ENCODE measurements around the gene SFMBT2.

SFMBT2 gene

DNA sequence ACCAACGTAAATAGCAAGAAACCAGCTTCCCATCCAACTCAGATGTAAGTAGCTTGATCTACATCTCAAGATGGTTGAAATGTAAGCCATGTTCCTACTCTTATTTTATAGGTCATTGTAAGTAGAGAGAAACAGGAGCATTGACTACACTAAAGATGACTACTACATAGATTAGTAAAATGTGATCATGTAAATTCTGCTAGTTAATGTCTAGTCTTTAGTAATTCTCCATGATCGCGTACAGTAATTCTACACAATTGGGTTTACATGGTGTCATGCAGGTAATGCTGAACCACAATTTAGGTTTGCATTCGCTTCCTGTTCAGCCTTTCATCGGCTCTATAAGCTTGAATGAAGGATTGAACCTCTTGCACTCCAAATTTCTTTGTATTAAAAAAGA, 14.9 kb upstream of the SFMBT2 start:
- no peak for DNase-seq (ENCODE audit: low read depth)

DNA sequence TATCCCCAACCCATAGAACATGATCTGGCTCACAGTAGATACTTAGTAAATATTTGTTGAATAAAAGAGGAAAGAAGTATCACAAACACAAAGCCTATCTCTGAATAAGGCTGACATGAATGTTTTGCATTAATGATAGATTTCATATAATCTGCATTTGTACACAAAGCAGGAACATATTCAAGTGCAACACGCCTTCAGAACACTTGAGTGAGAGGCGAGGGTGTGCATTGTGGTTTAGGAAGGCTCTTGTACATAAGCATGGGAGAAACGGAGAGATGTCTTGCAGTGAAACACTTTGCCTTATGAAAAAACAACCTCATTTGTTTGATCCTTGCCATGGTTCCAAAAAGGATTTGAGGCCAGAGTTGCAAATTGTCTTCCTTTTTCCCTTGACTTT, 14.1 kb upstream of the SFMBT2 start:
- DNase-seq (ENCODE audit: low read depth), result no peak

DNA sequence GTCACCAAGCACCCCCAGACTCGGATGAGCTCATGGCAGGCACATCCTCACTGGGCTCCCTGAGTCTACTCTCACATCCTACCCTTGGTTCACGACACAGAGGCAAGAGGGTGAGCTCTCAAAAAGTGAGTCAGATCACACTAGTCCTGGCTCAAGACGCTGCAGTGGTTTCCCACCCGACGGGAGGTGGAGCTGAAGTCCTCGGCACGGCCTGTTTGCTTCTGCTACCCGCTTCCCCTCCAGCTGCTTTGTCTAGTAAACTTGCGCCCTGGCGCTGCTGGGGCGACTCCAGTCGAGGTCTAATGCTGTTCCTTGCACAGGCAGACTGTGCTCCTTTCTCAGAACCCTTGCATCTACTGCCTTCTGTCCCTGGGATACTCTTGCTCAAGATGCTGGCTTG, 13.5 kb upstream of the SFMBT2 start:
- DNase-seq (ENCODE audit: low read depth), result peak; percentile 9

DNA sequence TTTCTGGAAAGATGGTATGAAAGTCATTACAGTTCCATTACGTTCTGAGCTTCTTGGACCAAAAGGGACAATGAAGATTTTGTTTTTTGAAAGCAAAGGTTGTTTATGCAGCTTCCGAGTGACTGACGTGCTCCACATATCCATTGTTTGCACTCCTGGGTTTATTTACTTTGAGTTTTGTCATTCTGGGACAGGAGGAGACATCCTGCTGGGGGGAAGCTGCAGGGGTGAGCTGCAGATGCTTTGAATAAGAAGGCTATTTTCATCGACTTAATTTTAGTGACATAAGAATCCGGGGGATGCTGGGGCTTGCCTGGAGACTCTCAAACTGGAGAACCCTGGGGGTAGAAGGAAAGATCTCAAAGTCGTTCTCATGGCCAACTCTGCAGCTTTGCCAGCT, 12.7 kb upstream of the SFMBT2 start:
- no peak for DNase-seq (ENCODE audit: low read depth)

DNA sequence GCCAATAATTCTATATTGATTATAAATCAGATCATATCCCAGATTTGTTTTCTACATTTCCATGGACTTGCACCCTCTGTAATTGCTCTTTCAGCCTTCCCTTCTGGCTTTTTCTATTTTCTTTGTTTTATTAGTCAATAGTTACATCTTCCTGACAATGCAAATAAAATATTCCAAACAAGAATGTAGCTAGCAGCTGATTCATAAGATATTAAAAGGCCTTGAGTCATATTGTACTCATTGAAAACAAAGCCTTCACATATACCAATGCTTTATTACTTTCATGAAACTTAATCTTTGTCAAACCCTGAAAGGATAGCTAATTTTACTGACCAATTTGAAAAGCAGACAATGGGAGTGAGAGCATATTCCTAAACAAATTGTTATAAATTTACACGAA, 10.7 kb upstream of the SFMBT2 start:
- DNase-seq (ENCODE audit: low read depth), result no peak

DNA sequence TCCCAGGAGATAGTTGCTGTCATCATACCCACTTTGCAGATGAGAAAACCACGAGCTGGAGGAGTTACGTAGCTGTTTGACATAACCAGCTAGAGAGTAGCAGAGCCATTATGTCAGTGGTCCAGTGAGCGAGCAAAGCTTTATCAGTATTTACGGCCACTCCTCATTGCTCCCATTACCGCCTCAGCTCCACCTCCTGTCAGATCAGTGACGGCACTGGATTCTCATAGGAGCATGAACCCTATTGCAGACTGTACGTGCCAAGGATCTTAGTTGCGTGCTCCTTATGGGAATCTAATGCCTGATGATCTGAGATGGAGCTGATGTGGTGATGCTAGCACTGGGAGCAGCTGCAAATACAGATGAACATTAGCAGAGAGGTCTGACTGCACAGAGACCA, 9.2 kb upstream of the SFMBT2 start:
- DNase-seq (ENCODE audit: low read depth), result no peak

DNA sequence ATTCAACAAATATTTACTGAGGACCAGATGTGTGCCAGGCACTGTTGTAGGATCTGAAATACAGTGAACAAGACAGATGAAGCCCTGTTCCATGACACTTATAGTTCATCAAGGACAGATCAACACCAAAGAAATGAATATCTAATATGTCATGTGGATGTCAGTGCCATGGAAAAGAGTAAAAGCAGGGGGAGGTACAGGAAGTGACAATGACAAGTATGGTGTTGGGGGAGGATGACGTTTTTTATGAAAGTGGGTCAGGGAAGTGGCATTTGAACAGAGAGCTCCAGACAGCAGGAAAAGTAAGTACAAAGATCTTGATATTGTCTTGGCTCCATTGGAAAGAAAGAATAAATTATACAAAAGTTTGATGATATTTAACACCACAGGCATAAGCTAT, 7.0 kb upstream of the SFMBT2 start:
- no peak for DNase-seq (ENCODE audit: low read depth)

DNA sequence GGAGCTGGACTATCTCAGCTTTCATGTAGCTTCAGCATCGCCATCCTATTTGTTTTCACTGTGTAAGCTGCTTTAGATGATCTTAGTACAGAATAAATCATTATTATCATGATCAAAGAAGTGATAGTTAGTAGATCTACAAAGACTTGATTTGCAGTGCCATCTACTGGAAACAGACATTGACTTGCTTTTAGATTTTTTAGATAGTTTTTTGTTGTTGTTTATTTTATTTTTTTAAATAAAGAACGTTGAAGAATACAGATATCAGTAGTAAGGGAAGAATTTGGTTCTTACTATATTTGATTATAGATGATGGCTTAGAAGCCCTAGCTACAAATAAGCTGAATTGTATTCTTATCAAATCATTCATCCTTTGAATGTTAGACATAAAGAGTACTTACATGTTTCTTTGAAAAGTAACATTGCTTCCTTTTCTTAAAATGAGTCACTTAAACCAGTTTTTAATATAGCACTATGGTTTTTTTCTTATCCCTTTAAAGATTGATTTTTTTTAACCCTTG, 6.3 kb upstream of the SFMBT2 start:
- no peak for DNase-seq (ENCODE audit: low read depth)

DNA sequence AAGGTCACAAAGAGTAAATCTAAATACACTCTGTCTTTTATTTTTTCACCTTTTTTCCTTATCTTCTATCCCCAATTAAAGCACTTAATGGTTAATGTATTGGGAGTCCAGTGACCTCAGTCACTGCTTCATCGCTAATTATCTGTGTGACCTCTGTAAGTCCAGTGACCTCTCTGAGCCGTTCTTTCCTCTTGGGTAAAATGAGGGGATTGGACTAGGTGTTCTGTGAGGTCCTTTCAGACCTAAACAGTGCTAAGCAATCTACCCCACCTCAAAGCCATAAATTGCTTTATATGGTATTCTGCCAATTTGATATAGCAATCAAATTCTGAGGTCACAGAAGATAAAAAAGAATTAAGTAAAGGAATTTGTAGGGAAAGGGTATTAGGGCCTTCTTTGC, 3.9 kb upstream of the SFMBT2 start:
- DNase-seq (ENCODE audit: low read depth), result no peak

DNA sequence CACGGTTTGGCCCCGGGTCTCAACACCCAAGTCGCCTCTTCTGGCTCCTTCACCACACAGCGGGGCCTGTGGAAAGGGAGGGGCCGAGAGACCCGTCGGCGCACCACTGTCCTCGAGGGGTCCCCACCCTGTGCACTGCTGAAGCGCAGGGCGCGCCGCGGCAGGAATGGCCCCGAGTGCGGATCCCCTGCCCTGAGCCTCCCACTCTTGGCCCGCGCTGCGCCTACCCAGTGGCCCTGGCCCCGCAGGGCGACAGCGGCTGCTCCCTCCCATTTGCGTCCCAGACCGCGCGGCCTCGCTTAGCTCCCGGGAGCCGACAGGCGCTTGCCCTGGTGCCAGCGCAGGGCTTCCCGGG, 2.1 kb upstream of the SFMBT2 start:
- DNase-seq (ENCODE audit: low read depth), result no peak

DNA sequence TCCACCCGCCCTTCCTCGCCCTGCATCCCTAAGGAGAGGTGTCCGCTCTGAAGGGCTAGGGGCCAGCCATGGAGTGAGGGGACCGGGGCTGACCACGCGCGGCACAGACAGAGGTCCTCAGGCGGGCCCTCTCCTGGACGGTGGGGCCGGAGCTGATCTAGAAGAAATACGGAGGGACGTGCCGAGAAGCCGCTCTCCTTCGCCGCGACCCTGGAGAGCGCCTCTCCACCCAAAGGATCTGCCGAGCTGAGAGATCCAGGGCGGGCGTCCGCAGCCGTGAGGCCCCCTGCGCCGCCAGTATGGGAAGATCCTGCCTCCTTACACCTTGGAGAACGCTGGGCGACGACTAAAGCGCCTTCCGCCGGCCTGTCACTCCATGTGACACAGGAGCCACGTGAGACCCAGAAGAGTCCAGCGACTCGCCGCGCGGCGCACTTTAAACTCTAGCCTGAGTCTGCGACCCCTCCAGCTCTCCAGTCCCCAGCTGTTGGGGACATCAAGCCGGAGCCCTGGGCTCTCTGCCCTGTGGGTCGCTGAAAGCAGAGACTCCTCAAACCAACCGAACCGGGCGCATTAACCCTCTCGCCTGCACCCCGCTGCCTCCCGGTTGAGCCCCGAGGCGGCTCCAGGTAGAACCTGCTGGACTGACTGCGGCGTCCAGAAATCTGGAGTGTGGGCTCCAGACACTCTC, 1.5 kb upstream of the SFMBT2 start:
- peak; percentile 11 for DNase-seq (ENCODE audit: low read depth)

DNA sequence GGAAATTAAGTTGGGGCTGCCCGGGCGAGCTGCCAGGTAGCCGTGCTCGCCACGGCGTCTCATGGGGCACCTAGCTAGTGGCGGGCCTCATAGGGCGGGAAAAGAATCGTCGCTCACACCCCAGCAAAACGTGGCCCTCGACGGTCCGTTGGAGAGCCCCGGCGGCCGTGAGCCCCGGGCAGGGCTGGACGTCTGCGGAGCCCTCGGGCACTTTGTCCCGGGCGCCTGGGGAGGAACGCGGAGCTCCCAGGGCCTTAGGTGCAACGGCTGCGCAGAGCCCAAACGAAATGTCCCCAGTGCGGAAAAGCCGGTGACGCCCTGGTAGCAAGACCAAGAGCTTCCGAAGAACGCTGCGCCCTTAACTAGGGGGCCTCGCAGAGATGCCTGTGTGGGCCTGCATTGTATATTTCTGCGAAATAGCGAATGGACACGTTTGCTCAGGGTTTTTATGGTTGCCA, 866 bp upstream of the SFMBT2 start:
- DNase-seq (ENCODE audit: low read depth), result no peak

DNA sequence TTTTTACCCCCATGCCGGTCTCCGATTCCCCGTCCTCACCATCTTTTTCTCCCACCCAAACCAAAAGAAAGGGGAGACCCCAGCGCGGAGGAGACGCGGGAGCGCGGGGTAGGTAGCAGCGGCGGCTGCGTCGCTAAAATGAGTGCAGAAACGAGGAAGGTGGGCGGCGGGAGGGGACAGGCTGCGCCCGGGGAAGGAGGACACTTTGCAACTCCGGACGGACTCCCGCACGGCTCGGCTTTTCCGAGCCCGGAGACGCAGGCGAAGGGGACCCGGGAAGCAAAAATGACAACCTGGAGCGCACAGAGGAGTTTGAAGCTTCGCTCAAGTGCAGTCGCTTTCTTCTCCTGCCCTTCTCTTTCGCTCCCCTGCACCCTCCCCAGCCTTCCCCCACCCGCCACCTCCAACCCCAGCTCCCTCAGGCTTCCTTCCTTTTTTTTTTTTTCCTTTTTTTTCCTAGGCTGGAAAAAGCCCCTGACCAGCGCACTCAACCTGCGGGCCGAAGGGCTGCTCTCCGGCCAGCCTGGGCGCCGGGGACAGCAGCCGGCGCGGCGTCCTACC, 453 bp downstream of the SFMBT2 start:
- peak; percentile 27 for DNase-seq (ENCODE audit: low read depth)

DNA sequence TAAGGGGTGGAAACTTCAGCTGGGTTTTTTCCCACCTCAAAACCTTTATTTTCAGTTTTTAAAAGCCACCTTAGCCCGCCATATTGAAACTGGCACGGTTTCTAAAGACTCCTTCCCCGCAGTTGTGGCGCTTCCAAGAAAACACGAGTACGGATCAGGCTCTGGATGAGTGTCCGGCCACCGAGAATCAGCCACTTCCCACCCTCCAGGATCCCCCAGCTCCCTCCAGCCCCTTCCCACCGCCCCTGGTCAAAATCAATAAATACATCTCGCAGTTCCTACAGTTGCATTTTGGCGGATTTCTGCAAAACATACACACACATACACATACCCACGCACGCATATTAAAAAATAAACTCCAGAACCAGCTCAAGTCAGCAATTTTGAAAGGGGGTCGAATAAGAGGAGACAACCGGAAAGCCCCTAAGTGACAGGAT, 1.1 kb downstream of the SFMBT2 start:
- DNase-seq (ENCODE audit: low read depth), result peak; percentile 3

DNA sequence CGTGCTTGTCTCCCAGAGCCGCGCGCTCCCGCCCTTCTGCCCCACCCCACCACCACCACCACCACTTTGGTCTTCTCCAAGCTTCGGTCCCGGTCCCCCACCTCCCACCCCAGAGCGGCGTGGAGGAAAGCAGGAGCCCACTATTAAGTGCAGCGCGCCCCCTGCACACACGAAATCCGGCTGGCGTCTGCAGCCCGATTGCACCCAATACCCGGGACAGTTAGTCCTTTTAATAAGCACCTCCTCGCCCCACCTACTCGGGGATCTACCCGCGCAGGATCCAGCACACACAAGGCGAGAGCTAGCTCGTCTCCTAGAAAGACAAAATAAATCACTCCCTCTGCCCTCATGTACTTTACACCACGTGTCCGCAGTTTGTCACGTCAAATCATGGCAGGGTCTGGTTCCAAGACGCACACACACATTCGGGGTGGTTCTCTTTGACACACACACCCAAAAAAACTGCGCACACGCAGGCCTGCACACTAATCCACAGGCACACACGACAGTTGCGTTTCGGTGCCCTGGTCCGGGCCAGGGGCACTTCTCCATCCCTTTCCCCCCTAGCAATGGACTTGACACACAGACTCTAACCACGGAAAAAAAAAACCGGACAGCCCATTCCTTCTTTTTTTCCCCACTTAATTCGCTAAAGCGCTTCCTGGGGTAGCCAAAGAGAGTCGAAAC, 1.6 kb downstream of the SFMBT2 start:
- DNase-seq (ENCODE audit: low read depth), result peak; percentile 26

DNA sequence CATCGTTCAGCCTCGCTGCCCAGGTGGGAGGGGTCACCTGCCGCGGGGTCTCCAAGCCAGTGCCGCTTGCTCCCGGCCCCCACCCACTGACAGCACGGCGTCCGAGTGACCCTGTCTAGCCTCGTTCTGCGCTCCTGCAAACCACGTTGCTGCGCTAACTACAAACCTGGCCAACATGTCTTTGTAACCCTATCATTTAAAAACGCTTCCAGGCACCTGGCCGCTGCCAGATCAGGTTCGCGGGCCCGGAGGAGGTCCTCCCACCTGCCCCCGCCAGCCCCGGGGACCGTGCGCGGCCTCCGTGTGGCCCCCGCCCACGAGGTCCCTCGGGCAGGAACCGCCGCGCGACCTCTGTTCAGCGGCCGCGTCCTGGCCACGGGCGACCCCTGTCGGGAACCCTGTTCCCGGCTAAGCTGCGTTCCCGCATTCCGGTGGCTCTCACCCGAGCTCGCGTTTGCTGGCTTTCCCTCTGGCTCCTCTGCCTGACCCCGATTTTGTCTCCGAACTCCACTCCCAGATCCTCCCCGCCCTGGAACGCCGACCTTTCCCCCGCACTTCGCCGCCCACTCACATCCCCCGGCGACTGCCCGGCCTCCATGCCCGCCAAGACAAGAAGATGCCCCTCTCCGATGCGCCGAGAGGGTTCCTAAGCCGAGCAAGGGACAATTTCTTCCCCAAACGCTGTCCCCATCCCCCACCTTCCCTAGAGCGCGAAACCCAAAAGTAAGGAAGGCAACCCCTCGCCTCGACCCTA, 2.4 kb downstream of the SFMBT2 start:
- DNase-seq (ENCODE audit: low read depth), result peak; percentile 43

DNA sequence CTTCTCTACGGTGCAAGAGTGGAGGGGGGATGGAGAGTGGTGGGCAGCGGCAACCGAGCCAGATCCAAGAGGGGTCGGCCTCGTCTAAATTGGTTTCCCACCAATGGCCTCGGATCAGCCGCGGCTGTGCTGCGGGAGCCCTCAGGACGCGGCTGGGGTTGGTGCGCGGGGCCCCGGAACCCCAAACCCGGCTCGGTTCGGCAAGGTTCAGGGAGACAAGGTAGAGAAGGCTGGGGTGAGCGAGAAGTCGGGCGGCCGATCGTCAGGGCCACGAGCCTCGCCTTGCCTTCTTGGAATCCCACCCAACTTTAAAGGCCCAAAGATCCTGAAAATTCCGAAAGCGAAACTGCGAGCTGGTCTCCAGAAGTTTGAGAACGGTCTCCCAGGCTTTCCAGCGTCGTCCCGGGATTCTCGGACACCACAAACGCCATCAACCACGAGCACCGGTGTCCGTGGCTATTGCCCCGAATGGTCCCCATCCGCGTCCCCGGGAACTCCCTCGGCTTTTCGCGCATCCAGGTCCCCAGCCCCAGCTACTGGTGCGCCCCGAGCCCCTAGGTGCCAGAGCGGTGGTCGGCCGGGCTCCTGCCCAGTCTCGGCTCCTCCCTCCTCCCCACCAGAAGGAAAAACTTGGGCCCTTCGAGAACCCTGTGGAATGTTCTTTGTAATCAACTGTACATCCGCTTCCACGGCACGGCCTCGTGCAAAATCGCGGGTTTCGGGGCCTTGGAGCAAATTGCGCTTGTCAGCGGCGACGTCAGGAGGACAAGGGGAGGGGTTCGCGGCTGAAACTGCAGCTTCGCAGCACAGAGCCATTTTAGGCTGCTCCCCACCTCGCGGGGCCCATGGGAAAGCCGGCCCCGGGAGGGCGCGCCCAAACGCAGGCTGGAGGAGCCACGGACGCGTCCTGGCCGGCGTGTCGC, 3.2 kb downstream of the SFMBT2 start:
- DNase-seq (ENCODE audit: low read depth), result peak; percentile 24

DNA sequence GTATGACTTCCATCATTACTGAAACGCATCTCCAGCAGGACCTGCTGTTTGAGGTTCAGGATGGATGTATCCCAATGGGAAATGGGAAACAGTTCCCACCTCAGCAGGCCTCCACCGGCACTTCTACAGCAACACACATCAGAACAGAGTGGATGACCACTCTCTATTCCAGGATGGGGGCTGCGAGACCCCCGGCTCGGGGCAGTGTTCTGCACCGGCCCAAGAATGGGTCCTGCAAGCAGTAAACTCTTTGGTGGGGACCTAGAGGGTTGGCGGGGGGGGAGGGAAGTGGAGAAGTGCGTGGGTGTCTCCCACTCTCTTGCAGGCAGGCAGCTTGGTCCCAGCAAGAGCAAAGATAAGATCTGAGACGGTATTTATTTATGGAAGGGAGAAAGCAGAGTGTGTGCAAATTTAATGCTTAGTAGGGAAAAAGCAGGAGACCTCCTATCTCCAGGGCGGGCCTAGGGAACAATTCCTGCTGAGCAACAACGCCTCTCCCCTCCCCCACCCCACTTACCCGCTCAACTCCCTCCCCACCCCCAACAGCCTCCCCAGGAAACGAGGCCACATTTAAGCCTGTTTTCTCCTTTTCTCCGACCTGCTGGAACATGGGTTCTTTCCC, 4.0 kb downstream of the SFMBT2 start:
- no peak for DNase-seq (ENCODE audit: low read depth)

DNA sequence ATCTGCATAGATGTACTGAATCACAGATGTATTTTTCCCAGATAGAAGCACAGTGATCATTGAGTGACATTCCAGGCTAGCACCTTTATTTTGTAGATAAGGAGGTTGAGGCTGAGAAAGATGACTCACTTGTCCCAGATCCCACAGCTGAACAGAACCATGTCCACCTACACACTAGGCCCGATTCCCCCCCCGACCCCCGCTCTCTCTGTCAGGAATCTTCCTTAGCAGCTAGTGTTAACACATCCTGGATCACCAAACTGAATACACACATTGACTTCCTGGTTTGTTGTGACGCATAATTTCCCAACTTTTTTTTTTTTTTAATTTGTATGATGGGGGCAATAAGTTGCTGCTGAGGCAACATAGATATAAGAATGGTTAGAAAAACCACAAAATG, 5.2 kb downstream of the SFMBT2 start:
- no peak for DNase-seq (ENCODE audit: low read depth)

DNA sequence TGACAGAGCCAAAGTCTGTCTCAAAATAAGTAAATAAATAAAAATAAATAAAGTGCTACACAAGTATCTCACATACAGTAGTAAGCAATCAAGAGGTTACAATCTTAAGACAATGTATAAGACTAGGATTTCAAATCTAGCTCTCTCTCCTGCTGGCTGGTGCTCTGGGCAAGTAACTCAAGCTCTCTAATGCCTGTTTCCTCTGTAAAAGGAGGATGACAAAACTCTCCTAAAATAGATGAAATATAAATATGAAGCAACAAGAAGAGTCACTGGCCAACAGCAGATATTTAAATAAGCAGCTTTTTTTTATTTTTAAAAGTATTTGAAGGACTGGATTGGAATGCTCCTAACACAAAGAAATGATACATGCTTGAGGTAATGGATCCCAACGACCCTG, 7.2 kb downstream of the SFMBT2 start:
- no peak for DNase-seq (ENCODE audit: low read depth)

DNA sequence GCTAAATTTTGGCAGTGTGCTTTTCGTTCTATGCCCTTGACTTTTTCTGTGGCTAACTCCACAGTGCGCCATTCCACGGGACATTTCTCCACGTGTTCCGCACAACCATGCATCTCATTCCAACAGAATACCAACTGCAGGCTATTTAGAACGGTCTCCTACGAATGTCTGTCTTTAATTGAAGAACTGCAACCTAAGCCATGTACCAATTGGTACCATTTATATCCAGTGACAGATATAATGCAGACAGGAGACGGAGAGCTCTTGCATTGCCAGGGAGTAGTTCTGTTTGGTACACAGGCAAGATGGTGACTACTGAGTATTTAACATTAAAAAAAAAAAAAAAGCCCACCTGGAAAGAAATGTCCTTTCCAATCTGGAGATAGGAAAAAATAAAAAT, 9.1 kb downstream of the SFMBT2 start:
- DNase-seq (ENCODE audit: low read depth), result no peak

Measured in stimulated activated CD8-positive, alpha-beta memory T cell treated with anti-CD3 and anti-CD28 coated beads, Interleukin-12 subunit alpha, Interleukin-12 subunit beta, amount 100 ng/mL, for 4 hours (primary cell).